Bronchial epithelial cell (primary cell): Measurements from ENCODE around the gene PITX1. TPM values are rescaled to one million over a fixed set of nuclear protein-coding genes. Genes with fewer than 3 reads are reported as not detected.
"Not testable (repeated sequence)": the region's sequence is repeated elsewhere in the genome, so short reads cannot be mapped to it uniquely, and the experiment has no call there.

Experiments
- DNase-seq: peaks from one replicate; pipeline ENCODE4 v3.0.0-alpha.2; 2010; ENCODE audit warnings: low read depth
- FAIRE-seq: peaks from 2 replicates; lab custom pipeline; 2011; peaks lifted over from hg19 to GRCh38; lab: Jason Lieb, UNC
- H3K27me3 ChIP-seq: 2 replicates; pipeline ENCODE4 v1.5.1; 2011; ENCODE audit warnings: low read length; ENCODE audit not compliant: control insufficient read depth, insufficient read depth
- H3K36me3 ChIP-seq: 2 replicates; pipeline ENCODE4 v1.5.1; 2011; ENCODE audit warnings: low read length; ENCODE audit not compliant: control insufficient read depth, insufficient read depth
- H3K4me3 ChIP-seq: 2 replicates; pipeline ENCODE4 v1.5.1; 2011; ENCODE audit warnings: mild to moderate bottlenecking, low read depth, low read length, control low read depth
- CTCF ChIP-seq: IDR thresholded peaks from 2 replicates; pipeline ENCODE4 v1.5.1; 2011; ENCODE audit warnings: mild to moderate bottlenecking, moderate library complexity, low read length, control low read depth, inconsistent platforms; ENCODE audit not compliant: insufficient read depth, severe bottlenecking
- total RNA-seq: library from RNA; depleted of rRNA; stranded (reverse); fragments of >200 nt; gene quantifications from 2 replicates; pipeline ENCODE4 v1.2.1, GENCODE V29; 2014

PITX1 gene
- total RNA-seq, 1 donor from 2014 or later: 87.7 TPM

GRCh38 chr5:135008556-135008955 is 25.5 kb downstream of the PITX1 start:
- DNase-seq (no peak), FAIRE-seq (no peak)
- no peak for TF ChIP-seq CTCF
- Histone ChIP-seq H3K27me3 (no peaks in the 10 kb centered on the region), H3K4me3 (no peak overlapping the region), H3K36me3 (no peaks in the 10 kb centered on the region)

GRCh38 chr5:135007749-135008363 is 26.2 kb downstream of the PITX1 start:
- TF ChIP-seq CTCF: no peak
- Histone ChIP-seq H3K27me3 (no peaks in the 10 kb centered on the region), H3K36me3 (no peaks in the 10 kb centered on the region), H3K4me3 (no peak overlapping the region)
- no peak for DNase-seq
- peak; percentile 7 for FAIRE-seq

GRCh38 chr5:135007305-135007704 is 26.7 kb downstream of the PITX1 start:
- DNase-seq (no peak), FAIRE-seq (peak; percentile 89)
- no peak for TF ChIP-seq CTCF
- no peaks in the 10 kb centered on the region for H3K36me3 ChIP-seq
- H3K4me3 ChIP-seq: no peak overlapping the region
- H3K27me3 ChIP-seq: no peaks in the 10 kb centered on the region

- no peak for FAIRE-seq
- H3K4me3 ChIP-seq: no peak overlapping the region
- H3K27me3 ChIP-seq: no peaks in the 10 kb centered on the region
- no peaks in the 10 kb centered on the region for H3K36me3 ChIP-seq
- TF ChIP-seq CTCF: no peak
- DNase-seq: no peak
Measured at GRCh38 chr5:135005076-135005475, 29.0 kb downstream of the PITX1 start.

- DNase-seq (no peak), FAIRE-seq (peak; percentile 13)
- H3K27me3 ChIP-seq: no peaks in the 10 kb centered on the region
- no peak overlapping the region for H3K4me3 ChIP-seq
- no peaks in the 10 kb centered on the region for H3K36me3 ChIP-seq
- no peak for TF ChIP-seq CTCF
Measured at GRCh38 chr5:135004376-135004775, 29.7 kb downstream of the PITX1 start.

GRCh38 chr5:134998068-134998467 is 36.0 kb downstream of the PITX1 start:
- not testable (repeated sequence) for H3K4me3 ChIP-seq, H3K36me3 ChIP-seq, DNase-seq, FAIRE-seq, H3K27me3 ChIP-seq
